OCI-LY3 (cell line): ENCODE data around the gene BTBD7.

Experiments
- H2AFZ ChIP-seq: fragments of 200-600, 300-600 bp; shearing (Covaris generic); 2 replicates; pipeline ENCODE4 v1.6.0; 2014; ENCODE audit warnings: antibody characterized with exemption, low read depth, low read length
- H3K27ac ChIP-seq: fragments of 200-600, 300-600 bp; sonication (generic); 2 replicates; pipeline ENCODE4 v1.5.1; 2014; ENCODE audit warnings: mild to moderate bottlenecking, low read length, moderate library complexity, mixed read lengths
- H3K27me3 ChIP-seq: fragments of 200-600, 300-600 bp; sonication (generic); 2 replicates; pipeline ENCODE4 v1.6.1; 2014; ENCODE audit warnings: low read depth, low read length, mixed read lengths
- H3K36me3 ChIP-seq: fragments of 200-600, 300-600 bp; sonication (generic); replicated peaks from 2 replicates; pipeline ENCODE3; 2014; ENCODE audit warnings: low read depth, low read length, mixed read lengths
- H3K4me1 ChIP-seq: fragments of 300-600, 200-600 bp; sonication (generic); 2 replicates; pipeline ENCODE4 v1.6.1; 2014; ENCODE audit warnings: low read length, mixed read lengths
- H3K4me2 ChIP-seq: fragments of 200-600, 300-600 bp; sonication (generic); 2 replicates; pipeline ENCODE4 v1.6.1; 2014; ENCODE audit warnings: low read length, mixed read lengths
- H3K4me3 ChIP-seq: fragments of 300-600, 200-600 bp; sonication (generic); 2 replicates; pipeline ENCODE4 v1.5.1; 2014; ENCODE audit warnings: antibody characterized with exemption, mild to moderate bottlenecking, low read length, moderate library complexity
- H3K79me2 ChIP-seq: fragments of 300-600, 200-600 bp; shearing (Covaris generic); 2 replicates; pipeline ENCODE4 v1.6.1; 2014; ENCODE audit warnings: mild to moderate bottlenecking, low read length, mixed read lengths
- H3K9ac ChIP-seq: fragments of 300-600, 200-600 bp; shearing (Covaris generic); 2 replicates; pipeline ENCODE4 v1.6.0; 2014; ENCODE audit warnings: mild to moderate bottlenecking, low read length, moderate library complexity
- H3K9me3 ChIP-seq: fragments of 200-600, 300-600 bp; shearing (Covaris generic); 2 replicates; pipeline ENCODE4 v1.6.1; 2014; ENCODE audit warnings: low read length, mixed read lengths; ENCODE audit not compliant: insufficient read depth
- H4K20me1 ChIP-seq: fragments of 200-600, 300-600 bp; sonication (generic); 2 replicates; pipeline ENCODE4 v1.6.1; 2016; ENCODE audit warnings: low read length, mixed read lengths; ENCODE audit not compliant: insufficient read depth
- EZH2phosphoT487 ChIP-seq: fragments of 200-600 bp; shearing (Covaris generic); IDR thresholded peaks from 2 replicates; pipeline ENCODE4 v1.6.1; 2018; ENCODE audit warnings: antibody characterized with exemption, mixed run types, low read depth
- TF ChIP-seq, protein P1 (sequence below): fragments of 200-600, 300-600 bp; sonication (generic); IDR thresholded peaks from 2 replicates; pipeline ENCODE4 v1.5.1; 2014; ENCODE audit warnings: antibody characterized with exemption, low read length, low read depth

BTBD7 gene

GRCh38 chr14:93263416-93263815 lies 69.4 kb downstream of the BTBD7 start:
- Histone ChIP-seq H3K4me3 (no peak overlapping the region), H3K27ac (no peak overlapping the region), H3K79me2 (no peaks in the 10 kb centered on the region), H3K4me1 (no peaks in the 10 kb centered on the region), H4K20me1 (no peaks in the 10 kb centered on the region), H2AFZ (no peak overlapping the region), H3K9me3 (no peaks in the 10 kb centered on the region), H3K9ac (no peak overlapping the region), H3K36me3 (peaks cover 12% of the 10 kb centered on the region), H3K4me2 (no peak overlapping the region), H3K27me3 (no peaks in the 10 kb centered on the region)
- no peak for TF ChIP-seq EZH2phosphoT487
- TF ChIP-seq, protein P1, sequence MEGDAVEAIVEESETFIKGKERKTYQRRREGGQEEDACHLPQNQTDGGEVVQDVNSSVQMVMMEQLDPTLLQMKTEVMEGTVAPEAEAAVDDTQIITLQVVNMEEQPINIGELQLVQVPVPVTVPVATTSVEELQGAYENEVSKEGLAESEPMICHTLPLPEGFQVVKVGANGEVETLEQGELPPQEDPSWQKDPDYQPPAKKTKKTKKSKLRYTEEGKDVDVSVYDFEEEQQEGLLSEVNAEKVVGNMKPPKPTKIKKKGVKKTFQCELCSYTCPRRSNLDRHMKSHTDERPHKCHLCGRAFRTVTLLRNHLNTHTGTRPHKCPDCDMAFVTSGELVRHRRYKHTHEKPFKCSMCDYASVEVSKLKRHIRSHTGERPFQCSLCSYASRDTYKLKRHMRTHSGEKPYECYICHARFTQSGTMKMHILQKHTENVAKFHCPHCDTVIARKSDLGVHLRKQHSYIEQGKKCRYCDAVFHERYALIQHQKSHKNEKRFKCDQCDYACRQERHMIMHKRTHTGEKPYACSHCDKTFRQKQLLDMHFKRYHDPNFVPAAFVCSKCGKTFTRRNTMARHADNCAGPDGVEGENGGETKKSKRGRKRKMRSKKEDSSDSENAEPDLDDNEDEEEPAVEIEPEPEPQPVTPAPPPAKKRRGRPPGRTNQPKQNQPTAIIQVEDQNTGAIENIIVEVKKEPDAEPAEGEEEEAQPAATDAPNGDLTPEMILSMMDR: no peak

DNA sequence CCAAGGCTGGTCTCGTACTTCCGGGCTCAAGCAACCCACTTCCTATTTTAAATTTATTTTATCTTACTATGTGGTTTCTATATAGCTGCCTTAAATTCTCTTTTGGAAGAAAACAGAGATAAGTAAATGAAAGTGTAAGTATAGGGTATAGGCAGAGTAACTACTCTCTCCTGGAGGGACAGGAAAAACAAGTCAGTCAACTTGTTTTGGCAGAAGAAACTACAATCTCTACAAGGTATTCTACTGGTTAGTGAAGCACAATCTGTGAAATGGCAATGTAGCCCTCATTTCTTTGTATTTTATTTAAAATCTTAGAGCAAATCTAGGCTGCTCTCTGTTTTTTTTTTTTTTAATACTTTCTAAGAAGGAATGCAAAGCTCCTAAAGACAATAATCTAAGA lies 70.4 kb downstream of the BTBD7 start:
- Histone ChIP-seq H2AFZ (no peak overlapping the region), H3K4me1 (no peaks in the 10 kb centered on the region), H3K36me3 (peaks cover 12% of the 10 kb centered on the region), H3K9ac (no peak overlapping the region), H3K27me3 (no peaks in the 10 kb centered on the region), H3K4me3 (no peak overlapping the region), H3K9me3 (no peaks in the 10 kb centered on the region), H3K27ac (no peak overlapping the region), H3K79me2 (no peaks in the 10 kb centered on the region), H4K20me1 (no peaks in the 10 kb centered on the region), H3K4me2 (no peak overlapping the region)
- no peak for TF ChIP-seq EZH2phosphoT487
- TF ChIP-seq, protein P1: no peak

DNA sequence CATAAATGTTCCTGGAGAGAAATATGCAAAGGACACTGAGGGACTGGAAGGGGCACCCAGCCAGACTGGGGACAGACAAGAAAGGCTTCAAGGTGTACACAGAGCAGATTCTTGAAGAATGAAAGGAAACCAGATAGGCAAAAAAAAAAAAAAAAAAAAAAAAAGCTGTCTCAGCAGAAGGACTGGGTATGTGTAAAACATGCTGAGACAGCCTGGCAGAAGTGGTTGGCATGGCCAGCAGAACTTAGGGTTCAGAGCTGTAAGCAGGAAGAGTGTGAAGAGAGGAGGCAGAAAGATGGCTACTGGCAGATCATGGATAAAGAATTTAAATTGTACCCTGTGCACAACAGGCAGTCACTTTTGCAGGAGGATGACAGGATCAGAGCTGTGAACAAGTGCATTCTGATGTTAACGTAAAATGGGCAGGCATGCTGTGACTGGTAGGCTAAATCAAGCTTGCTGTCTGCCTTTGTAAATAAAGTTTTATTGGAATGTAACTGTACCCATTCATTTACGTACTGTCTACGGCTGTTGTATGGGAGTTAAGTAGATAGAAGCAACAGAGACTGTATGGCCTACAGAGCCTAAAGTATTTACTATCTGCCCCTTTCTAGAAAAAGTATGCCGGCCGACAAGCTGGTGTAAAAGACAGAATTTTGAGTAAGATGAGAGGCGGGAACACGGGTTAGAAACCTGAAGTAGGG lies 83.6 kb downstream of the BTBD7 start:
- H3K9me3 ChIP-seq: no peaks in the 10 kb centered on the region
- no peak overlapping the region for H3K27ac ChIP-seq
- TF ChIP-seq EZH2phosphoT487: no peak
- TF ChIP-seq, protein P1: no peak
- H3K27me3 ChIP-seq: no peaks in the 10 kb centered on the region
- H3K36me3 ChIP-seq: peaks cover 17% of the 10 kb centered on the region
- H3K4me2 ChIP-seq: no peak overlapping the region
- H3K79me2 ChIP-seq: no peaks in the 10 kb centered on the region
- peaks cover 11% of the 10 kb centered on the region for H3K4me1 ChIP-seq
- H2AFZ ChIP-seq: no peak overlapping the region
- H3K4me3 ChIP-seq: no peak overlapping the region
- H4K20me1 ChIP-seq: no peaks in the 10 kb centered on the region
- H3K9ac ChIP-seq: no peak overlapping the region

- no peak overlapping the region for H2AFZ ChIP-seq
- TF ChIP-seq, protein P1: no peak
- no peak for TF ChIP-seq EZH2phosphoT487
Observed at GRCh38 chr14:93246534-93246933, 86.3 kb downstream of the BTBD7 start.

More at GRCh38 chr14:93246534-93246933, 86.3 kb downstream of the BTBD7 start:
- no peak overlapping the region for H3K27ac ChIP-seq
- H3K4me3 ChIP-seq: no peak overlapping the region
- peaks cover 11% of the 10 kb centered on the region for H3K4me1 ChIP-seq
- H3K9ac ChIP-seq: no peak overlapping the region
- H4K20me1 ChIP-seq: no peaks in the 10 kb centered on the region
- peaks cover 20% of the 10 kb centered on the region for H3K36me3 ChIP-seq
- H3K9me3 ChIP-seq: no peaks in the 10 kb centered on the region
- H3K4me2 ChIP-seq: no peak overlapping the region
- no peaks in the 10 kb centered on the region for H3K79me2 ChIP-seq
- H3K27me3 ChIP-seq: no peaks in the 10 kb centered on the region
